HL-60/S4 treated with phorbol 12-myristate 13-acetate at 8.2 ng/mL for 4 days and 3 days (cell line): ENCODE results near the gene ANTXR1.

Source experiments
- in situ Hi-C: fragments of 300-500 bp; cut with MboI; formaldehyde crosslinking; loops from 2 replicates; pipeline ENCODE4 v1.15.0; 2022; ENCODE audit warnings: low sequenced_read_pairs

ANTXR1 gene

GRCh38 chr2:69003731-69004130 is 9.2 kb upstream of the ANTXR1 start:
- in situ Hi-C loops = no loop called here

DNA sequence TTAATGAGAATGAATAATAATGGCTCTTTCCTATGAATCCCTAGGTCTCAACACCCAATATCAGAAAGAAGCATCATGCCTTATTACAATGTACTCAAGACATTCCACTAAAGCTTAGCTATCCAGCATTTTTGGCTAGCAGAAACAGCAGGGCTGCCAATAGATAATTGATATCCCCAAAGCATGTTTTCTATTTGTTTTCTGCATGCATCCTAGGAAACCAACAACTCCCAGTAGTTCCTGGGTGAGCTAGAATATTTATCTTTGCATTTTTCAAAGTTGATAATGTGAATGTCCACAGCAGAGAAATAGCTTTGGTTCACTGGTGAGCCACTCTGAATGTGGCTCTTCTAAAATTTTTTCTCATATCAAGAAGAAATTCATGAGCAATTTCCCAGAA is 5.8 kb upstream of the ANTXR1 start:
- in situ Hi-C loops = no loop called here

DNA sequence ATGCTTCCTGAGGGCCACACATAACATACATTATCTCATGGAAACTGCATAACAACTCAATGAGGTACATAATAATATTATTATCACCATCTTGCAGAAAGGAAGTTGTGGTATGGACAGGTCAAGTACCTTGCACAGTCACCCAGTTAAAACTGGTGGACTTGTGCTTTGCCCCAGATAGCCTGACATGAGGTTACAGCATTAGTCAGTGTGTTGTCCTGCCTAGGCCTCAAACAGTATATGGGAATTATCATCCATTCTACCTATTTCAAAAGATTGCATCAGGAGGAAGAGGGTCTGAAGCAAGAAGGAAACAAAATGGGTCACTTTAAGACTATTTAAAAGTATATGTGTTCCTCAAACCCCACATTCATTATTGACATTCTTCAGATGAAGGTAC is 5.4 kb upstream of the ANTXR1 start:
- in situ Hi-C loops = no loop called here

DNA sequence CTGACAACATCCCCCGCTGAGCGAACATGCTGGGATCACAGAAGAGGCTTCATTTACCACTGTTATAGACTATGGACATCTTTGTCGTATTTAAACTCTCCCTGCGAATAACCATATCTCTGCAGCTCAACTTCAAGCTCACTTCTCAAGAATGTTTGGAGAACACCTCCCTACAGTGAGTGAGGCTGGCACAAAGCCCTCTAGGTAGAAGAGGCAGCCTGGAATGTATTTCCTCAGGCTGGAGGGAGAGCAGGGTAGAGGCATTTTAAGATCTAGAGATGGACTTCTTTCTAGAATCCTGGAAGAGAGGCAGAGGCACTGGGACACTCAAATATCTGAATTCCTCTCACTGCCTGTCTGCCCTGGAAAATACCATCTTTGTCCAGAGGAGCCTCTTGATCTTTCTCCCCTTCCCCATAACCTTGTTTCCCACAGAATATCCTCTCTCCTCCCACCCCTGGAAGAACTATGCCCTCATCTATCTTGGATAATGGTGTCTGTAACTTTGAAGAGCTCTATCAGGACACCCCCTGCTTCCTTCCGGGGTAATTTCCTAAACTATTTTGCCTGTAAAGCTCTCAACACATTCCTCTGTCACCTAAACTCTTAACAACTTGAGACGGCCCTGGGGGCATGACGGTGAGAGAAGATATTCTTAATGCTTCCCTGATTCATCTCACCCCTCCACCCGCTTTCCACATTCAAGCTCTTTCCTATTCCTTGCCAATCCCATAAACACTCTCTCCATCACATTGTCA is 2.4 kb upstream of the ANTXR1 start:
- in situ Hi-C loops = no loop called here

- in situ Hi-C loops = no loop called here
Measured at GRCh38 chr2:69011611-69012157, 1.3 kb upstream of the ANTXR1 start.

DNA sequence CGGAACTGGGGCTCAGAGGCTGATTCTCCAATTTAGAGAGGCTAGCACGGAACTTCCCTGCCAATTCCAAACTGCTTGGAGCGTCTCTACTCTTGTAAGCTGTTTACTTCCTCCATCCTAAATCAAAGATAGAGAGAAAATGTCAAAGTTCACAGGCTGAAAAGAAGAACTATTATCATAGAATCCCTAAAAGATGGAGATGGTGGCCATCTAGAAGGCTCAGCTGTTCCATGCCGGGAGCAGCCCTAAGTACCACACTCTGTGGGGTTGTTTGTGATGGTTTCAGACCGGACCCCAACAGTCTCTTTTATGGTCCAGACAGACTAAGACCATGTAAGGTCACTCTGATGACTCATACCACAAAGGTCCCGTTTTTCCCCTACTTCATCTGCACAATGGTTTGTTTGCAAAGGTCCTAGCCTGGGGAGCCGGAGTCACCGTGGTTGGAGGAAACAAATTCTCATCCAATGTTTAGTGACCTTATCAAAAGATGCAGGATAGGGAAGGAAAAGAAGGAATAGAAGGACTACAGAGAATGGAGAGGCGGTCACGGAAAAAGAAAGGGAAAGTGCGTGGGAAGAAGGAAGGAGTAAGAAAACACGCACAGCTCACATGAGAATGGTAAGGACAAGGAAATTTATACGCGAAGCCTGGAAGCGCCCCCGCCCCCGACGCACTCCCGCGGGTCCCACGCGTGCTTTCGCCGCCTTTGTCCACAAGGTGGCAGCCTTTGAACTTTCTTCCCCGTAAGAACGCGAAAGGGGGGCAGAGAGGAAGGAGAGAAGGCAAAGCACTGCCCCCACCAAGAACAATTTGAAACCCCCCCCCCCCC is 453 bp upstream of the ANTXR1 start:
- in situ Hi-C loops = no loop called here

DNA sequence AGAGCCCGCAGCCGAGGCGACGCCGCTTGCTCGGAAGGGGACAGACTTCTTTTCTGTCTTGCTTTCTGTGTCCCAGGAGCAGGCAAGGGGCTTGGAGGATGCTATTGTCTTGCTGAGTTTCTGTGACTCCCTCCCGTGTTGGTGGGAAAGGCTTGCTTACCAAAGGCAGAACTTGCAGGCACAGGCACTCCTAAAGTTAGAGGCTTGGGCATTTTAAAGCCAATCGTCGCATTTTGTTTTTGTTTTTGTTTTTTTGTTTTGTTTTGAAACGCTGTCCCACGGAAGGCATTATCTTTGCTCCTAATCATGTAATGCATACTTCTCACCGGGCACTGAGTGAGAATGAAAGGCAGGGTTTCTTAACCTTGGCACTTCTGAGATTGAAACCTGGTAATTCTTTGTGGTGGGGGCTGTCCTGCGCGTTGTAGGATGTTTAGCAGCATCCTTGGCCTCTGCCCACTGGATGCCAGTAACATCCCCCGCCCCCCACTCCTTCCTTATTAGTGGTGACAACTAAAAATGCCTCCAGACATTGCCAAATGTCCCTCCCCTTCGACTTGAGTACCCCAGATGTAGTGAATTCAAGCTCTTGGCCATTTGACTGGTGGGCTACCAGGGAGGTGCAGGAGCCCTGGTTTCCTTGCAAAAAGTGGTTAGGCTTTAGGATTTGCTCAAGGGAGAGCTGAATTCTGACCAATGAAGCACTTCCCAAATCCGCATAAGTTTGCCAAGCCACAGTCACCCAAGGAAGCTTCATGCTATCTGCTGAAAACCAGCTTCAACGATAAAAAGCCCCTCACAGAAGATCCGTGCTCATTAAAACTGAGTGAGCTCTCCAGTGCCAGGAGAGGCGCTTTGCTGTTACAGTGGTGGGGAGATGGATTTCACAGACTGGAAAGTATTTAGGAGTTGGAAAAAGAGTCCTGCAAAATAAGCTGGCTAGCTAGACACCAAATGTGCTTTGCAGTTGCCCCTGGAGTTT is 1.2 kb downstream of the ANTXR1 start:
- in situ Hi-C loops = no loop called here

DNA sequence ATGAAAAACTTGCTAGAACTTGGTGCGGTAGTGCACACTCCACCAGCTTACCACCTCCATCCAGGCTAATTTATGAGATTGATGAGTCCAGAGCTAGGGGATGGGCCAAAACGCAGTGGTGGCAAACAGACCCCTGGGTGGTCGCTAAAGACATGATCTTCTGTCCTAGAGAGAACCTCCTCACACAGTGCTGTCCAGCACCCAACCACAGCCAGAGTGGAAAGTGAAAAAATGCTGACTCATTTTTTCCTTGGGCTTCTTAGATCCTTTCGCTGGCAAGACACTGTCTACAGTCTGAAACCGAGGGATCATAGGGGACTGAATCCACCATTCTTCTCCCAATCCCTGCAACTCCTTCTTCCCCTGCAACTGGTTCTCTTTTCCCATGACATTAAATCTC is 4.1 kb downstream of the ANTXR1 start:
- in situ Hi-C loops = no loop called here

GRCh38 chr2:69017835-69018234 is 4.9 kb downstream of the ANTXR1 start:
- in situ Hi-C loops = no loop called here

DNA sequence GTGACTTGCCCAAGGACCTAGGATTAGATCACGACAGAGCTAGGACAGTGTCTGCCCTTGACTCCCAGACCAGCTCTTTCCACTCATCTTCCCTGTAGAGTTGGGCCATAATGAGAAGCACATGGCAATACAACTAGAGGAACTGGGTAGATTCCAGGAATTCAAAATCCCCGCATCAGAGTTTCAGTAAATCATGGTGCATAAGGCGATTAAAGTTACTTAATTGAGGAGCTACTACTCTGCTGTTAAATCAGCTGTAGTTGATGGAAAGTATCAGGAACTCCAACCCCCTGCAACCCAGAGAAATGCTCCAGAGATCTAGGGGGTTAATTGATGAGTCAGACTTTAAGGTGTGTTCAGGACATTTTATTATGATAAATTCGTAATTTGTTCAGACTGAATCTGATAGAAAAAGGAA is 5.7 kb downstream of the ANTXR1 start:
- in situ Hi-C loops = no loop called here

GRCh38 chr2:69020496-69021426 is 7.8 kb downstream of the ANTXR1 start:
- in situ Hi-C loops = loop anchor here (10.0 kb wide), 1 partner anchor 284 kb away; no protein-coding TSS in a partner anchor

DNA sequence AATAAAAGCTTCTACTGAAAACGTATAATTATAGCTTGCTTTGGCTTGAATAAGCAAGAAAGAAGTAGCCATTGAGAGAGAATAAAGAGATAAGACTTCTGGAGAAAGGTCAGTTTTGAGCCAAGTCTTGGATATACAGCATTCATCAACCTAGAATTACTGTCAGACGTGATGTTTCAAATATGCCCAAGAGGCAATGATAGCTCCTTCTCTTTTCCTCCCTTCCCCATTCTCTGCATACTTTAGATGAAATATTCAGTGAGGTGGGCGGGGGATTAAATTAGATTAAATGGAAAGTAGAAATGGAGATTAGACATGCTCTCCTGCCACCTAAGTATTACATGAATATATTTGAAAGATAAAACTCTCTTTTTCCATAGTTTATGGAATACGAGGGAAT is 8.7 kb downstream of the ANTXR1 start:
- in situ Hi-C loops = loop anchor here (10.0 kb wide), 1 partner anchor 283 kb away; no protein-coding TSS in a partner anchor

- in situ Hi-C loops = loop anchor here (10.0 kb wide), 1 partner anchor 282 kb away; no protein-coding TSS in a partner anchor
Measured at GRCh38 chr2:69022548-69022947, 9.6 kb downstream of the ANTXR1 start.

- in situ Hi-C loops = loop anchor here (10.0 kb wide), 1 partner anchor 282 kb away; no protein-coding TSS in a partner anchor
Measured at GRCh38 chr2:69023236-69023635, 10.3 kb downstream of the ANTXR1 start.

DNA sequence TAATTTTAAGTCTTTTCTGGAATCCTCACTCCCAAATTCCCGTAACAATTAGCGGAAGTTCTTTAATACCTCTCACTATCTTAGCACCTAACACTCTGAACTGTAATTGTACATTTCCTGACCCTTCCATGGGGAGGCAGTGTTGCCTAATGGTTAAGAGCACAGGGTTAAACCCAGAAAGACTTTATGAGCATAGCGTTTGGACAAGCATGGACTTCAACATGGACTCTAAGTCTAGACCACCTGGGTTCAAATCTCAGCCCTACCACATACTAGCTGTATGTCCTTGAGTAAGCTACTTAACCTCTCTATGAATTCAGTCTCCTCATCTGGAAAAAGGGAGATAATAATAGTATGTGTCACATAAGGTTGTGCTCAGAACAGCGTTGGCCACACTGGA is 13.0 kb downstream of the ANTXR1 start:
- in situ Hi-C loops = loop anchor here (10.0 kb wide), 1 partner anchor 279 kb away; no protein-coding TSS in a partner anchor

DNA sequence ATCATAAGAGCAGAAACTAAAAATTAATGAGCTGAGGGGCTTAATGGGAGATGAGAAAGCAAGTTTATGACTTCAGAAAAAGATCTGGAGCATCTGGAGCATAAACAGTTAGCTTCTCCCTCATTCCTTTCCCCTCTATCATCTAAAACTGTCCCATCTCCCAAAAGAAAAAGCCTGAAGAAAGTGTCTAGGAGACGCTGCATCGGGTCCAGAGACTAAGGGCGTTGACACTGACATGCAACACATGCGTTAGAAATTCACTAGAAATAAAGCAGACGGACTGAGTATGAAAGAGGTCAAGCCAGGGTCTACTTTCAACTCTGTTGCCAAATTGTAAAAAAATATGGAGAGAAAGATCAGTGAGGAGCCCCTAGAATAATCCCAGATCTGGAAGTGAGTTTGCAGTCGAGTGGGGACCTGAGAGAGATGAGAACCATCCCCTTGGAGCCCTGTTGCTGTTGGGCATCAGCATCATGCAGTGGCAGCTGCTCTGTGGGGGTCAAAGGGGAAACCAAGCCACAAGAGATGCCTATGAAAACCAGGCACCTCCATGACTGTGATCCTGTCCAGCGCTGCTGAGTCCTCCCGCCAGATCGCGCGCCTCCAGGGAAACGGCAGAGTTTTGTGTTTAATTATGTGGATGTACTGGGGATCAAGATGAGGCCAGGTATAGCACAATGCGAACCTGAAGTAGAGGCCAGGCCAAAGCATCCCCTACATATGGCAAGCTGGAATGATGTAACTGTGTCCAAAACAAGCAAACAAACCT is 13.9 kb downstream of the ANTXR1 start:
- in situ Hi-C loops = loop anchor here (10.0 kb wide), 1 partner anchor 278 kb away; no protein-coding TSS in a partner anchor

DNA sequence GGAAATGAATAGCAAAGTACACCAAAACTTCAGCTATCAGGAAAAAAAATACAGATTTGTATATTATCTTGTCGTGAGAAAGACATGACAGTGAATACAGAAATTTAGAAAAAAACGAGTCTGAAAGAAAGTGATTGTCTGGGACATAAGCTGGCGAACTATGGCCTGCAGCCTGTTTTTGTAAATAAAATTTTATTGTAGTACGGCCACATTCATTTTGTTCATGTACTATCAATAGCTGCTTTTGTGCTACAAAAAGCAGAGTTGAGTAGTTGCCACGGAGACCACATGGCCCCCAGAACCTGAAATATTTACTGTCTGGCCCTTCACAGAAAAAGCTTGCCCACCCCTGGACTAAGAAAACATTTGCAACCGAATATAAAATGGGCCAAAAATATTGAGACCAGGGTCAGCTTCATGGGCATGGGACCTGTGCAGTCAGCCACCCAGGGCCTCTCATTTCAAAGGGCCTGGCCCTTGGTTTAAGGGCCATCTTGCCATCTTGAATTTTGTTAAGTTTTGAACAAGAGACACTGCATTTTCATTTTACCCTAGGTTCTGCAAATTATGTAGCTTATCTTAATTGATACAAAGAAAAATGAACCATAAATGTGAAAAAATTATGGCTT is 17.9 kb downstream of the ANTXR1 start:
- in situ Hi-C loops = no loop called here

GRCh38 chr2:69031466-69031865 is 18.5 kb downstream of the ANTXR1 start:
- in situ Hi-C loops = no loop called here
